Loucy (cell line): ENCODE data around the gene SLC38A3.

ENCODE experiments used
- CTCF ChIP-seq: fragments of 200-600 bp; sonication (generic); conservative IDR thresholded peaks from 2 replicates; pipeline ENCODE4 v1.5.1; 2014; ENCODE audit warnings: mild to moderate bottlenecking, antibody characterized with exemption, low read length
- EZH2phosphoT487 ChIP-seq: fragments of 200-600 bp; IDR thresholded peaks from 2 replicates; pipeline ENCODE4 v1.6.1; 2018; ENCODE audit warnings: antibody characterized with exemption, mild to moderate bottlenecking, moderate library complexity, borderline replicate concordance

GRCh38 chr3:50165910-50166538, 39.0 kb upstream of the SLC38A3 start:
- no peak for TF ChIP-seq EZH2phosphoT487
- no peak for TF ChIP-seq CTCF
